ENCODE measurements around the gene NFASC.

The NFASC gene

DNA sequence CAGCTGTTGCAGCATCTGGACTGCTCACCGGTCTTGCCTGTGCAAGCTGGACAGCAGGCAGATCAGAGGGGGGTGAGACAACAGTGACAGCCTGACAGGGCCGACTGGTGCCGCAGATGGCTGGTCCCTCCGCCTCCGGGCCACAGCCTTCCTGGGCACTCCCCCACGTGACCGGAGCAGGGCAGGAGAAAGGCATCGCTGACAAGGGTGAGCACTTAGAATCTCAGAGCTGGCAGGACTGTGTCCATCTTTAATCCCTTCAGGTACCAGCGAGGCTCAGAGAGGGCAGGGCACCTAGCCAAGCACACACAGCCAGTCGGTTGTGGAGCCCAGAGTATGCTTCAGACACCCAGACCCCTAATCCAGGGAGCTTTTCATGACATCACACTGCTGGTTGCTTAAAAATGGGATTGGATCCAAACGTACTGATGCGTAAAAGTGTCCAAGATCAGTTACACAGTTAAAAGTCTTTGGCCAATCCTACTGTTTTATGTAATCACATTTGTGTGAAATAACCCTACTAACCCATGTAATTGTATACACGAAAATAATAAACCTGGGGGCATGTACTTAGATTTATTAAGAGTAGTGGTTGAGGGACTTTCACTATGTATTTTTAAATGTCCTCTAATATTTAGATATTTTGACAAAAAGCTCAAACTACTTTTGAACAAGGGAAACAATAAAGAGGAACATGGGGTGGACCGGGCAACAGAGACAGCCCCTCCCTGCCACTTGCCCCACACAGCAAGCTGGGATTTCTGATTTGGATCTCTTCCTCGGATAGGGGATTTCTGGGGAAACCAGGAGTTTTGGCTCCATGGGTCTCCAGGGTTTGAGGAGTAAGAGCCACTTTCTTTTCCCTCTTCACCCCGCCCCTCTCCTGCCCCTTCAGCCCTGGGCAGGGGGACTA is 171.6 kb downstream of the NFASC start:
- Mint-ChIP-seq H3K4me3 (no peak overlapping the region), H3K36me3 (ENCODE audit: low read depth) (no peaks in the 10 kb centered on the region), H3K27me3 (peaks cover 34% of the 10 kb centered on the region), H3K4me1 (ENCODE audit: low read depth) (no peaks in the 10 kb centered on the region), H3K9me3 (no peaks in the 10 kb centered on the region), H3K27ac (no peak overlapping the region)

GRCh38 chr1:205042911-205043806 is 172.5 kb downstream of the NFASC start, which contains the start of gene CNTN2:
CNTN2 (plus strand) TSS chr1:205043212; CDS start chr1:205053186, 9,974 bp downstream.
- H3K4me3 Mint-ChIP-seq, result no peak within 1 kb of the TSS
- no peaks in the 10 kb centered on the region for H3K9me3 Mint-ChIP-seq
- no peak within 1 kb of the TSS for H3K27ac Mint-ChIP-seq
- no peaks in the 10 kb centered on the region for H3K4me1 Mint-ChIP-seq (ENCODE audit: low read depth)
- no peaks in the 10 kb centered on the region for H3K36me3 Mint-ChIP-seq (ENCODE audit: low read depth)
- peaks cover 34% of the 10 kb centered on the region for H3K27me3 Mint-ChIP-seq

GRCh38 chr1:205043866-205044265 is 173.2 kb downstream of the NFASC start:
- Mint-ChIP-seq H3K27me3 (peaks cover 34% of the 10 kb centered on the region), H3K36me3 (ENCODE audit: low read depth) (no peaks in the 10 kb centered on the region), H3K27ac (no peak overlapping the region), H3K4me3 (no peak overlapping the region), H3K9me3 (no peaks in the 10 kb centered on the region), H3K4me1 (ENCODE audit: low read depth) (no peaks in the 10 kb centered on the region)

- Mint-ChIP-seq H3K36me3 (ENCODE audit: low read depth) (no peaks in the 10 kb centered on the region), H3K4me1 (ENCODE audit: low read depth) (no peaks in the 10 kb centered on the region), H3K27me3 (peaks cover 34% of the 10 kb centered on the region), H3K9me3 (no peaks in the 10 kb centered on the region), H3K4me3 (no peak overlapping the region), H3K27ac (no peak overlapping the region)
Observed at GRCh38 chr1:205044741-205045140, 174.1 kb downstream of the NFASC start.

GRCh38 chr1:205045146-205045545 is 174.5 kb downstream of the NFASC start:
- peaks cover 34% of the 10 kb centered on the region for H3K27me3 Mint-ChIP-seq

DNA sequence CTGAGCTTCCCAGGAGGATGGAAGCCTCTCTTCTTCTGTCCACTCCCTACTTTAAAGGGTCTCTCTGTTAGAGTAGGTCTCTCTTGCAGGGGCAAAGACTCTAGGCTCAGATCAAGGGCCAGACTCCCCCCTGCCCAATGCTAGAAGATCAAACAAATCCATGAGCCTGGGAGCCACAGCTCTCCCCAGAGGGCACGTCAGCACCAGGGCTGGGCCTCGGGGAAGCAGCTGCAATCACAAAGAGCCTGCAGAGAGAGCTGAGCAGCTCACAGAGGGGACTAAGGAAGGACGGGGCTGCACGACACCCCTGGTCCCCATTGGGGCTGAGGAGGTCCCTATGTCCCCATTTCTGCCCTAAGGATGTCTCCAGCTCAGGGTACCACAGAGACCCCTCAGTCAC is 176.2 kb downstream of the NFASC start:
- Mint-ChIP-seq H3K4me1 (ENCODE audit: low read depth) (no peaks in the 10 kb centered on the region), H3K9me3 (no peaks in the 10 kb centered on the region), H3K27me3 (peaks cover 28% of the 10 kb centered on the region), H3K27ac (no peak overlapping the region), H3K4me3 (no peak overlapping the region), H3K36me3 (ENCODE audit: low read depth) (no peaks in the 10 kb centered on the region)

More at GRCh38 chr1:205045146-205045545, 174.5 kb downstream of the NFASC start:
- no peak overlapping the region for H3K27ac Mint-ChIP-seq
- H3K9me3 Mint-ChIP-seq, result no peaks in the 10 kb centered on the region
- no peaks in the 10 kb centered on the region for H3K4me1 Mint-ChIP-seq (ENCODE audit: low read depth)
- no peaks in the 10 kb centered on the region for H3K36me3 Mint-ChIP-seq (ENCODE audit: low read depth)
- no peak overlapping the region for H3K4me3 Mint-ChIP-seq

DNA sequence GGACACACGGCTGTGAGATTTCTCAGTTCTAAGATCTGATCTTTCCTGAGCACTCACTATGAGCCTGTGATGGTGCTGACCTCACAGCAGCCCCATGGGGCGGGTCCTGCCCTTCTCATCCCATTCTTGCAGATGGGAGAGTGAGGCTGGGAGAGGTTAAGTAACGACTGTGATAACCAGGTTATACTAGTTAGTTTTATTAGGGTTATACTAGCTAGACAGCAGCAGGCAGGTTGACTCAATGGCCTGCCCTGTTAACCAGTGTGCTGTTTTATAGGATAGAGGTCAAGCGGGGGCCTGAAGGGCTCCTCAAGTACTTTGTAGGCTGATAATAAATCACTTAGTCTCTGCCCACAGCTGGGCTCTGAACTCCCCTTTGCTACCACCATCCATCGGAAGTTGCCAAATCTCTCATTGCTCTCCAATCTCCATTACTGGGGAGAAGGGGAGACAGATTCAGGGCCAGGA is 177.1 kb downstream of the NFASC start:
- no peak overlapping the region for H3K27ac Mint-ChIP-seq
- no peaks in the 10 kb centered on the region for H3K9me3 Mint-ChIP-seq
- H3K4me1 Mint-ChIP-seq (ENCODE audit: low read depth), result no peaks in the 10 kb centered on the region
- H3K4me3 Mint-ChIP-seq, result no peak overlapping the region
- H3K27me3 Mint-ChIP-seq, result peaks cover 22% of the 10 kb centered on the region
- no peaks in the 10 kb centered on the region for H3K36me3 Mint-ChIP-seq (ENCODE audit: low read depth)

DNA sequence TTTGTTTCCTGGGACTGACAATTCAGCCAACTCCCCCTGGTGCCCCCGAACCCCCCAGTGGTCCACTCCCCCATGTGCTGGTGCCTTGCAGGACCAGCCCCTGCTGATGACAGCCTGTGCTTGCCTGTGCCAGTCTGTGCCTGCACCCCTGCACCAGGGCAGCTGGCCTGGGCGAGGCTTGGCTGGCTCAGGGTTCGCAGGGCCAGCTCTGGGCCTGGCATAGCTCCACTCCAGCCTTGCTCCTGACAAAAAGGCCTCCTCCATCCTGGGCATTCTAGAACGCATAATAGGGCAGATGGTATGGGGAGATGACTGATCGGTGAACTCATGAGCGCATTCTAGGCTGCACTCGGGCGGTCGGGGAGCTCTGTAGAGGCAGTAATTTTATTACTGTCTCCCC is 177.7 kb downstream of the NFASC start:
- no peaks in the 10 kb centered on the region for H3K9me3 Mint-ChIP-seq
- H3K27ac Mint-ChIP-seq, result no peak overlapping the region
- H3K4me3 Mint-ChIP-seq, result no peak overlapping the region
- H3K27me3 Mint-ChIP-seq, result peaks cover 22% of the 10 kb centered on the region
- no peaks in the 10 kb centered on the region for H3K36me3 Mint-ChIP-seq (ENCODE audit: low read depth)
- no peaks in the 10 kb centered on the region for H3K4me1 Mint-ChIP-seq (ENCODE audit: low read depth)

- H3K9me3 Mint-ChIP-seq, result no peaks in the 10 kb centered on the region
- H3K27me3 Mint-ChIP-seq, result peaks cover 22% of the 10 kb centered on the region
- H3K4me1 Mint-ChIP-seq (ENCODE audit: low read depth), result no peaks in the 10 kb centered on the region
- no peak overlapping the region for H3K4me3 Mint-ChIP-seq
- H3K36me3 Mint-ChIP-seq (ENCODE audit: low read depth), result no peaks in the 10 kb centered on the region
- H3K27ac Mint-ChIP-seq, result no peak overlapping the region
Observed at GRCh38 chr1:205049479-205049878, 178.8 kb downstream of the NFASC start.

- Mint-ChIP-seq H3K4me1 (ENCODE audit: low read depth) (no peaks in the 10 kb centered on the region), H3K36me3 (ENCODE audit: low read depth) (no peaks in the 10 kb centered on the region), H3K27ac (no peak overlapping the region), H3K9me3 (no peaks in the 10 kb centered on the region), H3K4me3 (no peak overlapping the region), H3K27me3 (no peaks in the 10 kb centered on the region)
Observed at GRCh38 chr1:205052690-205053089, 182.0 kb downstream of the NFASC start.

DNA sequence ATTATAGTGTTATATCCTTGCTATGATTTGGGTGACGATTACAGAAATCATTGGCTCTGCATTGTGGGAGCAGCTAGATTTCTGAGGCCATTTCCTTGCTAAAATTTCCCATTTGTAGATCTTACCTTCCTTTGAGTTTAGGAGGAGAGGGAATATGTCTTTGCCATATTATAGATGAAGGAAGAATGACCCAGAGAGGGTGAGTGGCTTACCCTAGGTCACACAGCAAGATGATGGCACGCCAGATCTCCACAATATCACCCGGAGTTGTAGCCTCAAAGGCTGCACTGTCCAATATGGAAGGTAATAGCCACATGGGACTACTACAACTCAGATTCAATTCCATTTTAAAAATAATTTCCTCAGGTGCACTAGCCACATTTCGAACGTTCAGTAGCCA is 182.6 kb downstream of the NFASC start:
- Mint-ChIP-seq H3K27me3 (no peaks in the 10 kb centered on the region), H3K4me1 (ENCODE audit: low read depth) (no peaks in the 10 kb centered on the region), H3K36me3 (ENCODE audit: low read depth) (no peaks in the 10 kb centered on the region), H3K27ac (no peak overlapping the region), H3K9me3 (no peaks in the 10 kb centered on the region), H3K4me3 (no peak overlapping the region)

GRCh38 chr1:205054013-205054412 is 183.4 kb downstream of the NFASC start:
- no peaks in the 10 kb centered on the region for H3K27me3 Mint-ChIP-seq
- no peak overlapping the region for H3K4me3 Mint-ChIP-seq
- H3K27ac Mint-ChIP-seq, result no peak overlapping the region
- H3K4me1 Mint-ChIP-seq (ENCODE audit: low read depth), result no peaks in the 10 kb centered on the region
- no peaks in the 10 kb centered on the region for H3K9me3 Mint-ChIP-seq
- H3K36me3 Mint-ChIP-seq (ENCODE audit: low read depth), result no peaks in the 10 kb centered on the region

DNA sequence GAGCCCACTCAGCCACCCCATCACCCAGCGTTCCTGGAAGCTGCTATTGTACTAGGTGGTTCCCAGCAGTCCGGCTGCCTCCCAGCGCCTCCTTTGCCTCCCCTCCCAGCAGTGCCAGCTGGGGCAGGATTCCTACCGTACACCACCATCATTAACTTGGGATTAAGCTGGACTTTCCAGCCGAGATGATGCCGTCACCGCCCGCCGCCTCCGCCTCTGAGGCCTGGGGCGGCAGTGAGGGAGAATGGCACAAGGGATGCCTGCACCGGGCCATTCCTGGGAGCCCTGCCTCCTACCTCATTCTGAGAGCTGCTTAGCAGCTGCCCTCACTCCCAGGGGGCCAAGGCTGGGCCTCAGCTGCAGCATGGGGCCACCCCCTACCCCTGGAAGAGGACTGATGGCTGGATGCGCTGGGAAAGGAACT is 185.5 kb downstream of the NFASC start:
- Mint-ChIP-seq H3K36me3 (ENCODE audit: low read depth) (no peaks in the 10 kb centered on the region), H3K4me1 (ENCODE audit: low read depth) (no peaks in the 10 kb centered on the region), H3K9me3 (no peaks in the 10 kb centered on the region), H3K27ac (no peak overlapping the region), H3K4me3 (no peak overlapping the region), H3K27me3 (no peaks in the 10 kb centered on the region)

- H3K36me3 Mint-ChIP-seq (ENCODE audit: low read depth), result no peaks in the 10 kb centered on the region
- no peaks in the 10 kb centered on the region for H3K9me3 Mint-ChIP-seq
- H3K27ac Mint-ChIP-seq, result no peak overlapping the region
- H3K4me1 Mint-ChIP-seq (ENCODE audit: low read depth), result no peaks in the 10 kb centered on the region
- no peaks in the 10 kb centered on the region for H3K27me3 Mint-ChIP-seq
- no peak overlapping the region for H3K4me3 Mint-ChIP-seq
Observed at GRCh38 chr1:205056956-205057568, 186.4 kb downstream of the NFASC start.
